Measurements from ENCODE around the gene SH3D19.

SH3D19 gene

GRCh38 chr4:151197247-151197646, 128.2 kb downstream of the SH3D19 start:
- no peak for DNase-seq (ENCODE audit: low spot score)

- DNase-seq (ENCODE audit: low spot score): no peak
These were observed 129.6 kb downstream of the SH3D19 start for GRCh38 chr4:151195801-151196200.

GRCh38 chr4:151193414-151193813, 132.0 kb downstream of the SH3D19 start:
- no peak for DNase-seq (ENCODE audit: low spot score)

GRCh38 chr4:151192556-151193235, 132.7 kb downstream of the SH3D19 start:
- no peak for DNase-seq (ENCODE audit: low spot score)

- DNase-seq (ENCODE audit: low spot score): no peak
These were observed 140.6 kb downstream of the SH3D19 start for GRCh38 chr4:151184523-151185458.

GRCh38 chr4:151182455-151182996, 142.9 kb downstream of the SH3D19 start:
- no peak for DNase-seq (ENCODE audit: low spot score)

GRCh38 chr4:151176685-151177084, 148.7 kb downstream of the SH3D19 start:
- DNase-seq (ENCODE audit: low spot score): no peak

- DNase-seq (ENCODE audit: low spot score): no peak
These were observed 149.4 kb downstream of the SH3D19 start for GRCh38 chr4:151175754-151176631.

- no peak for DNase-seq (ENCODE audit: low spot score)
These were observed 150.2 kb downstream of the SH3D19 start for GRCh38 chr4:151175233-151175632.

- no peak for DNase-seq (ENCODE audit: low spot score)
These were observed 150.6 kb downstream of the SH3D19 start for GRCh38 chr4:151174784-151175183.

- DNase-seq (ENCODE audit: low spot score): no peak
These were observed 151.5 kb downstream of the SH3D19 start for GRCh38 chr4:151173871-151174270.

GRCh38 chr4:151169900-151170299, 155.5 kb downstream of the SH3D19 start:
- DNase-seq (ENCODE audit: low spot score): no peak

GRCh38 chr4:151169223-151169622, 156.2 kb downstream of the SH3D19 start:
- DNase-seq (ENCODE audit: low spot score): no peak

- no peak for DNase-seq (ENCODE audit: low spot score)
These were observed 157.8 kb downstream of the SH3D19 start for GRCh38 chr4:151167561-151167960.

- DNase-seq (ENCODE audit: low spot score): no peak
These were observed 158.8 kb downstream of the SH3D19 start for GRCh38 chr4:151166636-151167035.

- DNase-seq (ENCODE audit: low spot score): no peak
These were observed 160.0 kb downstream of the SH3D19 start for GRCh38 chr4:151165205-151166000.

GRCh38 chr4:151163855-151164254, 161.6 kb downstream of the SH3D19 start:
- DNase-seq (ENCODE audit: low spot score): no peak

GRCh38 chr4:151158979-151159378, 166.4 kb downstream of the SH3D19 start:
- no peak for DNase-seq (ENCODE audit: low spot score)

GRCh38 chr4:151157543-151157942, 167.9 kb downstream of the SH3D19 start:
- no peak for DNase-seq (ENCODE audit: low spot score)

- DNase-seq (ENCODE audit: low spot score): no peak
These were observed 171.8 kb downstream of the SH3D19 start for GRCh38 chr4:151153585-151153984.

GRCh38 chr4:151152028-151152427, 173.4 kb downstream of the SH3D19 start:
- no peak for DNase-seq (ENCODE audit: low spot score)
